ES-I3 (cell line): Measurements from ENCODE around the gene PDIK1L.
A peak's percentile ranks its signal among the peaks of the same experiment; 100 is the strongest.
"Not testable (repeated sequence)": the region's sequence is repeated elsewhere in the genome, so short reads cannot be mapped to it uniquely, and the experiment has no call there.

ENCODE experiments used
- H3K36me3 ChIP-seq: 2 replicates; pipeline ENCODE4 v1.6.1; 2013; ENCODE audit warnings: mild to moderate bottlenecking, low read length, control low read depth, moderate library complexity; ENCODE audit not compliant: insufficient read depth
- H3K4me1 ChIP-seq: 2 replicates; pipeline ENCODE4 v1.6.1; 2013; ENCODE audit warnings: mild to moderate bottlenecking, control low read depth, low read length; ENCODE audit not compliant: insufficient read depth
- H3K9ac ChIP-seq: 2 replicates; pipeline ENCODE4 v1.6.1; 2013; ENCODE audit warnings: low read depth, mild to moderate bottlenecking, low read length, moderate library complexity
- H3K9me3 ChIP-seq: 2 replicates; pipeline ENCODE4 v1.6.1; 2013; ENCODE audit warnings: mild to moderate bottlenecking, low read length, moderate library complexity; ENCODE audit not compliant: control insufficient read depth, insufficient read depth

The PDIK1L gene

DNA sequence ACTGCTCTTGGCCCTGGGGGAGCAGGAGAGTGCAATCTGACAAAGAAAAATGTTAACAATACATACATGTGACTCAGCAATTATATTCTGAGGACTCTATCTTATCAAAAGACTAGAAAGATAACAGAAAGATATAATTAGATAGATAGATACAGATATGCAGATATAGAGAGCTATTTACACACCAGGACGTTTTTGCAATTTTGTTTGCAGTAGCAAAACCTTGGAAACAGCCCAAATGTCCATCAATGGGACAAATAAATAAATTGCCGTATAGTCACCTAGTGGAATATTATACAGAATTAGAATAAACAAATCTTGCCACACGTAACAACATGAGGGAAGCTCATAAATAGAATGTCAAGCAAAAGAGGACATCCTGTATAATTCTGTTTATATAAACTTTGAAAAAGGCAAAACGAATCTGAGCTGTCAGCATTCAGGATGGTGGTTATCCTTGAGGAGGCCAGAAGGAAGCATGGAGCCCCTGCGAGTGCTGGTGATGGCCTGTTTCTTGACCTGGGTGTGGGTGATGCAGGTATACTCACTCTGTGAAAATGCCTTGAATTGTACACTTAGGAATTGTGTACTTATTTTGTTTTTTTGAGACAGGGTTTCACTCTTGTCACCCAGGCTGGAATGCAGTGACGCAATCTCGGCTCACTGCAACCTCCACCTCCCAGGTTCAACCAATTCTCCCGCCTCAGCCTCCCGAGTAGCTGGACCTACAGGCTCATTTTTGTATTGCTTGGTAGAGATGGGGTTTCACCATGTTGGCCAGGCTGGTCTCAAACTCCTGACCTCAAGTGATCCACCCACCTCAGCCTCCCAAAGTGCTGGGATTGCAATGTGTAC, 31.4 kb upstream of the PDIK1L start:
- Histone ChIP-seq H3K36me3 (no peaks in the 10 kb centered on the region), H3K4me1 (peaks cover 11% of the 10 kb centered on the region), H3K9me3 (no peaks in the 10 kb centered on the region), H3K9ac (no peak overlapping the region)

DNA sequence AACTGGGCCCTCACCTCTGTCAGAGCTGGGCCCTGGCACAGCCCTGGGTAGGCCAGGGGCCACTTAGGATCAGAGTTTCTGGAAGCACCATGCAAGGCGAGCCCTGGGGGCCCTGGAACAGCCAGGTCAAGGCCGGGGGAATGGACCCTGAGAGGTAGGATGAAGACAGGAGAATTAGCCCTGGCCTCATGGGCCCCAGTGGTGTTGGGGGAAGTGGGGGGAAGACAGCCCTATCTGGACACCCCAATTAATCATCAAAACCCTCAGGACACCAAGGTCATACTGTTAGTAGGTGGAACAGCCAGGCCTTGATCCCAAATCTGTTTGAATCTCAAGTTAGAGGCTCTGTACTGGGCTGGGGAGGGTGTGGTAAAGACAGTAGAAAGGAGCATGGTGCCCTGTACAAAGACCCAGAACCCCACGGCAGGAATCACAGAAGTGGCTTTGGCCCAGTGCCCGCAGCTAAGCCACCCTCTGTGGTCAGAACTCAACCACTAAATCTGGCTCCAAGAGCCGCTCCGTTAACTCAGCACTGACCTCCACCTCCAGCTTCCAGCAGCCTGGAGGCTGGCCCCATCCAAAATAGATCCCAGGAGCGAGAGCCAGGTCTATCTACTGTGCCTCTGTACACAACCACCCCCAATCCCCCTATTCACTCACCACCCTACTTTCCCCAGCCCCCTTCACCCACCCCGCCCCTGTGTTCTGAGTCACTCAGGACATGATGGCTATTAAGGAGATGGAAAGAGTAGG, 30.2 kb upstream of the PDIK1L start:
- Histone ChIP-seq H3K36me3 (no peaks in the 10 kb centered on the region), H3K9ac (no peak overlapping the region), H3K9me3 (no peaks in the 10 kb centered on the region), H3K4me1 (peaks cover 11% of the 10 kb centered on the region)

DNA sequence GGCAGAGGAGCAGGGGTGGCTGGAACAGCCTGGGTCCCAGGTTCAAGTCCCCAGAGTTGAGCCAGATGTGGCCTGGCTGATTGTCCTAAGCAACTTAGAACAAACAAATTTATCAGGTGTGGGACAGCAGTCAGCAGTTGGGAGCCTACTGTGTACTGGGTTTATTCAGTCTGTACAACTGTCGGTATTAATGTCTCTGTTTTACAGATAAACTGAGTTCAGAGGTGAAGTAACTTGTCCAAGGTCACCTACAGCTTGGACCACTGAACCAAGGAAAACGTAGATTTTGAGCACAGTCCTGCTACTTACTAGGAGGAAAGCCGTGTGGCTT, 29.6 kb upstream of the PDIK1L start:
- peaks cover 11% of the 10 kb centered on the region for H3K4me1 ChIP-seq
- H3K9ac ChIP-seq: no peak overlapping the region
- no peaks in the 10 kb centered on the region for H3K36me3 ChIP-seq
- H3K9me3 ChIP-seq: no peaks in the 10 kb centered on the region

DNA sequence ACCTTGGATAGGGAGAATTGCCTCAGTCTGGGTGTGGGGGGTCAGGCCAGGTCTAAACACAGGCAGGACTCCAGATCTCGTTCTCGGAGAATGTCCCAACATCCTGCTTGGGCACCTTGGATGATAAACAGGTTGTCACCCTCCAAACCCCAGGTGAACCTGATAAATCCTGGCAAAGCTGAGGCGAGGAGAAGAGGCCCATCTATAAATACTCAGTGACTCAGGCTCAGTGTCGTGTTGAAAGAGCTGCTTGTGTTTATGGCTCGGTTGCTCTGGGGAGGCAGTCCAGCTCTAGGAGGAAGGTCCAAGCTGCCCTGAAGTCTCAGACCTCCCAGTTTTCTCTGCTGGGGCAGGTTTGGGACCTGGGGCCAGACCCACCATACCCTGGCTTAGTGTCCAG, 28.4 kb upstream of the PDIK1L start:
- Histone ChIP-seq H3K9me3 (no peaks in the 10 kb centered on the region), H3K9ac (no peak overlapping the region), H3K36me3 (no peaks in the 10 kb centered on the region), H3K4me1 (peaks cover 11% of the 10 kb centered on the region)

DNA sequence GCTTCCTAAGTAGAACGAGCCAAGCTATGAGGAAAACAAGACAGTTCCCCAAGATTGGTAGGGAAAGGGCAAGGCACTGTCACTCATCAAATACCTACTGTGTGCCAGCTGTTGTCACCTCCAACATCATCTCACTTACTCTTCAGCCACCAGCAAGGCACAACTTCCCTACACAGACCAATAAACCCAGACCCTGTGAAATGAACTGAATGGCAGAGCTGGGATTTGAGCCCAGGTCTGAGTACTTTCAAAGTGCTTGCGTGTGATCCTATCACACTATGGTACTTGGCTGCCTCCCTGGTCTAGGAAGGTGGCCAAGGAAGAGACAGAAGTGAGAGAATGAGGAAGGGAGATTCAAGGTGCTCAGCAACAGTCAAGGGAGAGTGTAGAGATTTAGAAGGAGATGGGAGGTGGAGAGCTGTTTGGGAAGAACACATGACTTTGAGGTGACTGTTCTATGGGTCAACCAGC, 27.5 kb upstream of the PDIK1L start:
- no peak overlapping the region for H3K9ac ChIP-seq
- peaks cover 5% of the 10 kb centered on the region; the same call in 1 of the 2 replicates for H3K4me1 ChIP-seq
- H3K9me3 ChIP-seq: no peaks in the 10 kb centered on the region
- H3K36me3 ChIP-seq: no peaks in the 10 kb centered on the region

DNA sequence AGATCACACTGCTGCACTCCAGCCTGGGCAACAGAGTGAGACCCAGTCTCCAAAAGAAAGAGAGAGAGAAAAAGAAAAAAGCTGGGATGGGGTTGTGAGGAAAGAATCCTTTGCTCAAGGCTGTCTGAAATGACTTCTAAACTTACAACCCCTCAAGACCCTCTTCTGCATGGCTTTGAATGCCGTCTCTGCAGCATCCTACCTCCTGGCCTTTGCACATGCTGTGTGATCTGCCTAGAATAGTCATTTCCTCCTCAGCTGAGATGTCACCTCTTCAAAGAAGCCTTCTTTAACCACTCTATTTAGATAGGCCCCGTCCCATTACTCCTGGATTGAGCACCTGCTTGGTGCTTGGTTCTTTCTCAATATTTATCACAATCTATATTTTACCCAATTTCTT, 26.8 kb upstream of the PDIK1L start:
- Histone ChIP-seq H3K9me3 (no peaks in the 10 kb centered on the region), H3K4me1 (peaks cover 5% of the 10 kb centered on the region; the same call in 1 of the 2 replicates), H3K9ac (no peak overlapping the region), H3K36me3 (no peaks in the 10 kb centered on the region)

DNA sequence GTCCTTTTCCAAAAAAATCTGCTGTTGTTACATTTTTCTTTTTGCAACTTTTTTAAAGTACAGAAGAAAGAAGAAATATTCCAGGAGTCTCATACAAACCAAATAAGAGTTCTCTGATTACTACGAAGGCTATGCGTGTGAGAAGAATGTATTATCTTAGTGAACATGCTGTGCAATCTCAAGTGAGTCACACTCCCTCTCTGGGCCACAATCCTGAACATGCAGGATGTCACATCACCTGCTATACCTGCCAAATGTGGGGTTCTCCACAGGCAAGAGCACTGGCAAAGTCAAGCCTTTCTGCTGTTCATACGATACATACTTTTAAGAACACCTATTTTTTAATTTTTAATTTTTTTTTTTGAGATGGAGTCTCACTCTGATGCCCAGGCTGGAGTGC, 22.5 kb upstream of the PDIK1L start:
- Histone ChIP-seq H3K9ac (no peak overlapping the region), H3K9me3 (no peaks in the 10 kb centered on the region), H3K36me3 (no peaks in the 10 kb centered on the region), H3K4me1 (peaks cover 18% of the 10 kb centered on the region)

DNA sequence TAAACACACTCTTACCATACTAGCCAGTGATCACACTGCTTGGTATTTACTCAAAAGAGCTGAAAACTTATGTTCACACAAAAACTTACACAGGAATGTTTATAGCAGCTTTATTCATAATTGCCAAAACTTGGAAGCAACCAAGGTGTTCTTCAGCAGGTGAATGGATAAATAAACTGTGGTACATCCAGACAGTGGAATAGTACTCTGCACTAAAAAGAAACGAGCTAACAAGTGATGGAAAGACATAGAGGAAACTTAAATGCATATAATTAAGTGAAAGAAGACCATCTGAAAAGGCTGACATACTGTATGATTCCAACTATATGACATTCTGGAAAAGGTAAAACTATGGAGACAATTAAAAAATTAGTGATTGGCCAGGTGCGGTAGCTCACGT, 20.7 kb upstream of the PDIK1L start:
- no peak overlapping the region for H3K9ac ChIP-seq
- H3K9me3 ChIP-seq: no peaks in the 10 kb centered on the region
- no peaks in the 10 kb centered on the region for H3K36me3 ChIP-seq
- peaks cover 31% of the 10 kb centered on the region for H3K4me1 ChIP-seq

DNA sequence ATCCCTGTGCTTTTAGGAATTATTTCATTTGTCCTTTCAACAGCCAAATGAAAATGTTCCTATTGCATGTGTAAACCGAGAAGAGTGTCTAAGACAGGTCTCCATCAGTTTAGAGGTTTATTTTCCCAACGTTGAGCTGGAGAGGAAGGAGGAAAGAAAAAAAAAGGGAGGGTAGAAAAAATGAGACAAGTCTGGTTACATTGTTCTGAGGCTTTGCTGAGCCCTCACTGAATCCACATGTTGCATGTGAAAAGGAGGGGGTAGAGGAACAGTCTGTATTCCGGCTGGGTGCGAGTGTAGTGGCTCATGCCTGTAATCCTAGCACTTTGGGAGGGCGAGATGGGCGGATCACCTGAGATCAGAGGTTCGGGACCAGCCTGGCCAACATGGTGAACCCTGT, 19.2 kb upstream of the PDIK1L start:
- no peaks in the 10 kb centered on the region for H3K36me3 ChIP-seq
- H3K4me1 ChIP-seq: peaks cover 31% of the 10 kb centered on the region
- H3K9me3 ChIP-seq: no peaks in the 10 kb centered on the region
- H3K9ac ChIP-seq: no peak overlapping the region

DNA sequence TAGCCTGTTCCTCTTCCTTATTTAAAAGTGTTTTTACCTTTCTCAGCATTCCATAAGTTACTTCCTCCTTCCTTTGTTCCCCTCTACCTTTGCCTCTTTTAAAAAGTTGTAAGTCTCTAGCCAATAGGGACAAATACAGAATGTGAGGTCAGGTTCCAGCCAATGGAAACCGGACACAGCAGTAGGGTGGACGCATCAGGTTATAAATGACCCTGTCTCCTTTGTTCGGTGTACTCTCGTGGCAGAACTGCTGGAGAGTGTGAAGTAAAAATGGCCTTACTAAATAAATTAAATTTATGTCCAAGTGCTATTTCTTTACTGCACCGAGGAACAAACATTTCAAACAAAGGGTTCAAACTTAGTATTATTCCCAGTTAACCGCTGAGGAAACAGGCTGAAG, 18.1 kb upstream of the PDIK1L start:
- H3K9me3 ChIP-seq, H3K9ac ChIP-seq, H3K36me3 ChIP-seq: not testable (repeated sequence)

DNA sequence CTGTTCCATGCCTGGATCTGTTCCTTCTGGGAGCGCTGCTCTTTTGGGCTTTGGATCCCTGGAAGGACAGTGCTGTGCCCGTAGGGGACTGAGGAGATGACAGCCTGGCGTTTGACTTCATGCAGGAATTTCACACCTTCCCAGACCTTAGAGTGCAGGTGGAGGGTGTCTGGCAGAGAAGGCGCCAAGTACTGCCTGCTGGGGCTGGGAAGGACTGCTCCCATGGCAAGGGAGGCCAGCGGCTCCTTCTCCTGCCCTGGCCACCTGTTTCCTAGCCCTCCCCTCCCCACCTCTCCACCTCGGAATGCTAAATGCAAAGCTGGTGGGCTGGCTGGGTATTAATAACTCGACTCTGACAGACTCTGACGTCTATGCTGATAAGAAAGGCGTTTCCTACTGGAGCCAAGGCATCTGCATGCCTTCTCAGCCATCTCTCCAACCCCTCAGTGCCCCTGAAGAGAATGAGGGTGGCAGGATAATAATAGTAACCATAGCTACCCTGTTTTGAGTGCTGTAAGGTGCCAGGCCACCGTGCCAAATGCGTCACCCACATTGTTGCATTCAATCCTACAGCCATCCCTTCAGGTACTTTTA, 17.5 kb upstream of the PDIK1L start:
- no peaks in the 10 kb centered on the region for H3K36me3 ChIP-seq
- H3K9me3 ChIP-seq: no peaks in the 10 kb centered on the region
- H3K4me1 ChIP-seq: peaks cover 31% of the 10 kb centered on the region
- peak overlapping the region; percentile 24; the same call in 1 of the 2 replicates for H3K9ac ChIP-seq

More for the DNA sequence above, 18.1 kb upstream of the PDIK1L start:
- peaks cover 31% of the 10 kb centered on the region for H3K4me1 ChIP-seq

DNA sequence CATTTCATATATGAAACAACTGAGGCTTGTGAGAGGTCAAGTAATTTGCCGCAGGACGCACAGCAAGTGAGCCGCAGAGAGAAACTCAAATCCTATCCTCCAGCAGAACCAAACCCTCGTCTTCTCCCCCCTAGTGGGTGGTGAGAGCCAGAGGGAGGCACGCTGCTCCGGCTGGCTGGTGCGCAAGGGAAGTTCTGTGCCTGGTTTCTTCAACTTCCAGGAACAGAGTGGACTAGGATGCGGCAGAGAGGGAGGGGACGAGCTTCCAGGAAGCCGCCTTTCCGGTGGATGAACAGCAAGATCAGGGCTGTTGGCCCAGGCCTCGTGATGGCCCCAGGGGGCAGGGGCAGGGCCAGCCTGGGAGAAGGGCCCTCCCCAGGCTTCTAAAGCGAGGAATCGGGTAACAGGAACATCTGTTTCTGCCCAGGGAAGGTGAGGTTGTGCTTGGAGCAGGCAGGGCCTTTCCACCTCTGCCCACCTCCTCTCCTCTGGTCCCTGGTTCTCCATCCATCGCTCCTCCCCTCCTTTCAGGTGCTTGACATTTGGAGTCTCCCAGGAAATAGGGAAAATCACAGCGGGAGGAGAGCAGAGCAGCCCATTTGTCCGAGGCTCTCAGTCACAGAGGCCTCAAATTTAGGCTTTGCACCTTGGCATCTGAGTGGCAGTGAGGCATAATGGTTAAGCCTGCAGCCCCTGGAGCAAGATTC, 16.8 kb upstream of the PDIK1L start:
- peak overlapping the region; percentile 24; the same call in 1 of the 2 replicates for H3K9ac ChIP-seq

DNA sequence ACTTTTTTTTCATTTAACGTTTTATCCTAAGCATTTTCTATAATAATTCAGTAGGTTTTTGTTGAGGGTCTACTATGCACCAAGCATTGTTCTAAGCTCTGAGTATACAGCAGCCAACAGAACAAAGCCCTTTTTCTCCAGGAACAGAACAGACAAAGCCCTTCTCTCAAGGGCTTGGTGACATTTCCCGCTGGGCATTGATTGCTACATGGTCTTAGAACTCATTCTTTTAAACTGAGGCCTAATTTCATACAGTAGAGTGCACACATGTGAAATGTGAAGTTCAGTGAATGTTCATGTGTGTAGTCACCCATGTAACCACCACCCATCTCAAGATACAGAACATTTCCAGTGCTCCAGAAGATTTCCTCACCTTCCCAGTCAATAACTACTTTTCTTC, 15.2 kb upstream of the PDIK1L start:
- no peak overlapping the region for H3K9ac ChIP-seq
- no peaks in the 10 kb centered on the region for H3K36me3 ChIP-seq
- no peaks in the 10 kb centered on the region for H3K9me3 ChIP-seq
- peaks cover 31% of the 10 kb centered on the region for H3K4me1 ChIP-seq

More for the DNA sequence above, 16.8 kb upstream of the PDIK1L start:
- H3K4me1 ChIP-seq: peaks cover 31% of the 10 kb centered on the region
- no peaks in the 10 kb centered on the region for H3K9me3 ChIP-seq
- no peaks in the 10 kb centered on the region for H3K36me3 ChIP-seq

DNA sequence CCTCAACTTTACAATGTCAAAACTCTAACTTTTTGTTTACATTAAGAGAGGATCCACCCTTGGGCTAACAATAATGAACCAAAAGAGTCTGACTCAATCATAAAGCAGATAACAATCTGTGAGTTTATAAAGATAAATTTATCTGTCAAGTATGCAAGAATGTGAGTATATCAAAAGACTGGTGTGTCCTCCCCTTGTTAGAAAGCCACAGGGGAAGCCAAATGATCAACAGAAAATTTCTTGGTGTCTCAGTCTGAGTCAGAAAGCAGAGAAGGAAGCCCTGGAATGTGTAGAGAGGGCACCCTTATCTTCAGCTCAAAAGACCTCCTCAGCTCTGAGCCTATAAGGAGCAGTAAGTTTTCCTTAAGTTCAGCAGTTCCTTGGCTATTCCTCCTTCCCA, 13.9 kb upstream of the PDIK1L start:
- Histone ChIP-seq H3K9me3 (no peaks in the 10 kb centered on the region), H3K4me1 (peaks cover 22% of the 10 kb centered on the region), H3K36me3 (no peaks in the 10 kb centered on the region), H3K9ac (no peak overlapping the region)
